Subcutaneous adipose tissue (tissue), 4 donors: ENCODE data around the gene PTGDS. TPM values are rescaled to one million over a fixed set of nuclear protein-coding genes. Genes with fewer than 3 reads are reported as not detected.

Source experiments
- total RNA-seq, 4 donors: library from RNA; depleted of rRNA; stranded (reverse); fragments of >200 nt; gene quantifications; one replicate each; pipeline ENCODE4 v1.1.0, GENCODE V29; 2016
- TF ChIP-seq, protein P1 (sequence below): fragments of 450-650 bp; IDR thresholded peaks from one replicate; pipeline ENCODE4 v1.5.1; 2016; ENCODE audit warnings: low read depth, mild to moderate bottlenecking, control low read depth, antibody characterized with exemption, moderate library complexity

The PTGDS gene
- total RNA-seq, 4 donors from 2014 or later, result 15.5 to 57.3 (median 26.8) TPM

DNA sequence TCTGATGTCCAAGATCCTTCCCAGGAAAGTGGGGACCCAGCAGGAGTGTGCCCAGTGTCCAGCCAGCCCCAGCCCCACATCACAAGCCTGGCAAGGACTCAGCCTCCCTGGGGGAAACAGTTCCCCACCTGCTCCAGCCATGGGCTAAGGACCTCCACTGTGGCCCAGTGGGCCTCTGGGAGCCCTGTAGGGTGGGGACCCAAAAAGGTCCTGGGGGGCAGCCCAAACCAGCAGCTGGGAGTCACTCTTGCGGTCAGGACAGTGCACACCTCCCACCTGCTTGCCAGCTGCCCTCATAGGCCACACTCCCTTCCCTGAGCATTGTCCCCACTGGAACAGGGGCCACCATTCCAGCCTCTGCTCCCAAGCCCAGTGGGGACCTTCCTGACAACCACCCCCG, 49.1 kb downstream of the PTGDS start:
- TF ChIP-seq, protein P1, sequence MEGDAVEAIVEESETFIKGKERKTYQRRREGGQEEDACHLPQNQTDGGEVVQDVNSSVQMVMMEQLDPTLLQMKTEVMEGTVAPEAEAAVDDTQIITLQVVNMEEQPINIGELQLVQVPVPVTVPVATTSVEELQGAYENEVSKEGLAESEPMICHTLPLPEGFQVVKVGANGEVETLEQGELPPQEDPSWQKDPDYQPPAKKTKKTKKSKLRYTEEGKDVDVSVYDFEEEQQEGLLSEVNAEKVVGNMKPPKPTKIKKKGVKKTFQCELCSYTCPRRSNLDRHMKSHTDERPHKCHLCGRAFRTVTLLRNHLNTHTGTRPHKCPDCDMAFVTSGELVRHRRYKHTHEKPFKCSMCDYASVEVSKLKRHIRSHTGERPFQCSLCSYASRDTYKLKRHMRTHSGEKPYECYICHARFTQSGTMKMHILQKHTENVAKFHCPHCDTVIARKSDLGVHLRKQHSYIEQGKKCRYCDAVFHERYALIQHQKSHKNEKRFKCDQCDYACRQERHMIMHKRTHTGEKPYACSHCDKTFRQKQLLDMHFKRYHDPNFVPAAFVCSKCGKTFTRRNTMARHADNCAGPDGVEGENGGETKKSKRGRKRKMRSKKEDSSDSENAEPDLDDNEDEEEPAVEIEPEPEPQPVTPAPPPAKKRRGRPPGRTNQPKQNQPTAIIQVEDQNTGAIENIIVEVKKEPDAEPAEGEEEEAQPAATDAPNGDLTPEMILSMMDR, result no peak

DNA sequence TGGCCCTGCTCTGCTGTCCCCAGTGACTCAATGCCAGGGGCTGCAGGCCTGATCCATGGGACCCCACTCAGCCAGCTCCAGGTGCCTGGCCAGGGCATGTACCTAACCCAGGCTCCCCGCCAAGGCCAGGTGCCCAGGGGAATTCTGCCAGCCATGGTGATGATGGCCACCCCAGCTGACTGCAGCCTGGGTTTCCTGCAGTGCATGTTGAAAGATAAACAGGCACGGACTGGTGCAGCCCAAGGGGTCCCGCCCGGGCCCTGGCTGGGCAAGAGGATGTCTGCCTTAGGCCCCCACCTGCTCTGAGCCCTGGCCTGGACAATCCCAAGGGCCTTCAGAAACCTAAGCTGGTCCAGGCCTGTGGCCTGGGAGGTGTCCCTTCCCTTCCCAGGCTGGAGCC, 49.5 kb downstream of the PTGDS start:
- TF ChIP-seq, protein P1, result no peak

DNA sequence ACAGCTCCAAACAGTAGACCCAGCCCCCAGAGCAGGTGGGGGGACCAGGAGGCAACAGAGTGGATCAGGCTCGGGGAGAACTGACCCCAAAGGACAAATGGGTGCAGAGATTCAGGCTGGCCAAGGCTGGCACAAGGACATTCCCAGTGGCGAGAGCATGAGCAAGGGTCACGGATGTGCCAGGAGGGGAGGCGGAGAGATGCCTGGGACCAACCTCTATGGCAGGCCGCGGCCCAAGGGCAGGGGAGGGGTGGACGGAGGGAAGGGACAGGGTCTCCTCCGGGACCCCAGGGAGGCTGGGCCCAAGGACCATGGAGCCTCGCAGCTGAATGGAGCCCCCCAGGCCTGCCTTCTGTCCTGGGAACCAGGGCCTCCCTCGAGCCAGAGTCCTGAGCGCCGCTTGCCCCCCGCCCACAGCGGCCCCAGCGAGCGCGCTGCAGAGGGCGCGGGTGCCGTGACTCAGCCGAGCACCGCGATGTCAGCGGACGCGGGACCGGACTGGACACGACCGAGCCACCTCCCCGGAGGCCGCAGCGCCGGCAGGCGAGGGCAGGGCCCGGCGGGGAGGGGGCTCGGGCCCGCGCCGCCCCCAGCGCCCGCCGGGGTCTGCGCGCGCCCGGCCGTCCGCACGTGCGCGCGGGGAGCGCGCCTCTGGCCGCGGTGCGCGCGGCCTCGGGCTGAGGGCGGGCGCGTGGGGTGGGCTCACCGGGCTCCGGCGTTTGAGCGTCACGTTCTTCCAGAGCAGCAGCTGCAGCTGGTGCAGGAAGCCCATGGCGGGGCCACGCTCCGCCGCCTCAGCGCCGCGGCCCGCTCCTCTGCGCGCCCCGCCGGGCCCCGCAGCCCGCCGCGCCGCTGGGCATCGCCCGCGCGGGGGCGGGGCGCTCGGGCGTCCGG, 50.3 kb downstream of the PTGDS start, which contains the start of gene ABCA2:
TSS of gene ABCA2 (minus strand) at position 869 of the 894 bp plus-strand sequence. CDS start at position 772, 97 bp downstream.
- TF ChIP-seq, protein P1, result no peak

DNA sequence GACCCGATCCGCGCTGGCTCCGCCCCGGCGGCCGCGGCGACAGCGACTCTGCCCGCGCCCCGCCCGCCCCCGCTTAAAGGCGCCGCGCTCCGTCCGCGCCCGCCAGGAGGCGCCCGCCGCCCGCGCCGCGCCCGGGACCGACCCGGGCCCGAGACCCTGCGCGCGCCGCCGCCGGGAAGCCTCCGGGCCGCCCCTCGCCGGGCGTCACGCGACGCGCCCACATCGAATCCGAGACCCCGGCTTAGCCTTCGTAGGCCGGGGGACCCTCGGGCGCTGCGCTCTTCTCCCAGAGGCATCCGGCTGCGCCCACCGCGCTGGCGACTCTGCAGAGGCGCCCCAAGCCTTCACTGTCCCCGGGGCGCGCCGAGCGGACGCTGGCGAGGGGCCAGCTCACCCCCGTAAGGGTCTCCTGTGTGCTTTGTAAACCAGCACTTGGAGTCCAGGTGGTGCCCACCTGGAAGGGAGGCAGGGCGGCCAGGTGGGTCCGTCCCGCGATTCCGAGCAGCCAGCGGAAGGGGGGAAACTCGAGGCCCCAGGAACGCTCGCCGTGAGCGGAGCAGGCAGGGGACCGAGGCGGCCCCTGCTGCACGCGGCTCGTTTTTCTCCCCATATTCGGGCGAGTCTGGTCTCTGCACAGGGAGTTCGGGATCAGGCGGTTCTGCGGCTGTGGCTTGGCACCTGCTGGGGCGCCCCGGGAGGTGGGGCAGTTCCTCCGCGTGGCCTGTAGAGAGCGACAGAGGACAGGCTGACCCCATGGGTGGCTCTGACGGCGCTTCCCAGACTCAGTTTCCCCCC, 51.2 kb downstream of the PTGDS start:
- TF ChIP-seq, protein P1, result no peak

DNA sequence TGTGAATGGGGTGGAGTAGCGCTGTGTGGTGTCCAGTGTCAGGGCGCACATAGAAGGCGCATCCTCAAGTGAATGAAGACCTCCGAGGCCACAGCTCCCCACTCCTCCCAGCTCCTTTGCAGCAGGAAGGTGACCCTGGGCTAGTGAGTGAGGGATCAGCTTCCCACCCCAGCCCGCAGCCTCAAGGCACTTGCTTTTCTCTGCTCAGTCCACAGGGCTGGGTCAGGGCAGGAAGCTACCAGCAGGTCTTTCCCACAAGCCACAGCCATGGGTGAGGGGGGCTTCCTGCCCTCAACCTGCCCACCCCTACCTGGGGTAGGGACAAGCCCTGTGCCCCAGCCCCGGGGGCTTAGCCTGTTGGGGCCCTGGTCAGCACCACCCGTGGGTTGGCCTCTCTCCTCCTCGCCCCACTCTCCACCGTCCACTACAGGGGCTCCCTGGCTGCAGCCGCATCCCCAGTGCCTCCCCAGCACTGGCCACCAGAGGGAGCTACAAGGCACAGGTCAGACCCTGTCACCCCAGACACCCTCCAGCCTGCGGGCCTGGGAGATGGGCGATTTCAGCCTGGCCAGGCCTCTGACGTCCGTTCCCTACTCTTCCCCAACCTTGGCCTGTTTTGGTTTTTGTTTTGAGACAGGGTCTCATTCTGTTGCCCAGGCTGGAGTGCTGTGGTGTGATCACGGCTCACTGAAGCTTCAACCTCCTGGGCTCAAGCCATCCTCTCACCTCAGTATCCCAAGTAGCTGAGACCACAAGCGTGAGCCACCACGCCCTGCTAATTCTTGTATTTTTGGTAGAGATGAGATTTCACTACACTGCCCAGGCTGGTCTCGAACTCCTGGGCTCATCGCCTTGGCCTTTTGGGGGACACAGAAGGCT, 52.0 kb downstream of the PTGDS start:
- TF ChIP-seq, protein P1, result no peak

DNA sequence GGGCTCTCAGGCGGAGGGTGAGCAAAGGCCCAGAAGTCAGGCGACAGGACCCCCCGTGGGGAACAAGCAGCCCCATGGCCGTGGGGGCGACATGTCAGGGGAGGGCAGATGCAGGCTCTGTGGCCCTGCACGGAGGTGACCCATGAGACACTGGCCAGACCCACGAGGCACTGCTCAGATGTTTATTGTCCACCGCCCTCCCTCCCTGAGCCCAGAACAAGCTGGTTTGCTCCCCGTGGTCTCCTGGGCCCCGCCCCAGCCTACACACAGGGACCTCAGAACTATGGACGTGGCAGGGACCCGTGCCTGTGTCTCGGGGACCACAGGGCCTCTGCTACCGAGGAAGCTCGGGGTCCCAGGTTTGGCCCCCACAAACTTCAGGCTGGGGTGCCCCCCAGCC, 52.7 kb downstream of the PTGDS start:
- TF ChIP-seq, protein P1, result no peak
